Measurements from ENCODE around the gene AFG1L.

- TF ChIP-seq CTCF (IDR thresholded peaks at IDR 0.05) (no peak), POLR2AphosphoS5 (IDR thresholded peaks at IDR 0.05) (no peak), POLR2A (IDR thresholded peaks at IDR 0.05) (no peak)
These were observed 55.7 kb downstream of the AFG1L start for GRCh38 chr6:108350528-108350927.

All from prostate gland (tissue), 2 donors.